ENCODE measurements around the gene CD47.

The CD47 gene

GRCh38 chr3:108042300-108042699, 48.5 kb downstream of the CD47 start:
- H3K4me3 ChIP-seq (ENCODE audit: low read depth, low read length): no peak overlapping the region
- no peak for DNase-seq (ENCODE audit: low read depth)
- TF ChIP-seq, protein P1, sequence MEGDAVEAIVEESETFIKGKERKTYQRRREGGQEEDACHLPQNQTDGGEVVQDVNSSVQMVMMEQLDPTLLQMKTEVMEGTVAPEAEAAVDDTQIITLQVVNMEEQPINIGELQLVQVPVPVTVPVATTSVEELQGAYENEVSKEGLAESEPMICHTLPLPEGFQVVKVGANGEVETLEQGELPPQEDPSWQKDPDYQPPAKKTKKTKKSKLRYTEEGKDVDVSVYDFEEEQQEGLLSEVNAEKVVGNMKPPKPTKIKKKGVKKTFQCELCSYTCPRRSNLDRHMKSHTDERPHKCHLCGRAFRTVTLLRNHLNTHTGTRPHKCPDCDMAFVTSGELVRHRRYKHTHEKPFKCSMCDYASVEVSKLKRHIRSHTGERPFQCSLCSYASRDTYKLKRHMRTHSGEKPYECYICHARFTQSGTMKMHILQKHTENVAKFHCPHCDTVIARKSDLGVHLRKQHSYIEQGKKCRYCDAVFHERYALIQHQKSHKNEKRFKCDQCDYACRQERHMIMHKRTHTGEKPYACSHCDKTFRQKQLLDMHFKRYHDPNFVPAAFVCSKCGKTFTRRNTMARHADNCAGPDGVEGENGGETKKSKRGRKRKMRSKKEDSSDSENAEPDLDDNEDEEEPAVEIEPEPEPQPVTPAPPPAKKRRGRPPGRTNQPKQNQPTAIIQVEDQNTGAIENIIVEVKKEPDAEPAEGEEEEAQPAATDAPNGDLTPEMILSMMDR (conservative IDR thresholded peaks at IDR 0.05; ENCODE audit: low read depth, low read length): no peak

DNA sequence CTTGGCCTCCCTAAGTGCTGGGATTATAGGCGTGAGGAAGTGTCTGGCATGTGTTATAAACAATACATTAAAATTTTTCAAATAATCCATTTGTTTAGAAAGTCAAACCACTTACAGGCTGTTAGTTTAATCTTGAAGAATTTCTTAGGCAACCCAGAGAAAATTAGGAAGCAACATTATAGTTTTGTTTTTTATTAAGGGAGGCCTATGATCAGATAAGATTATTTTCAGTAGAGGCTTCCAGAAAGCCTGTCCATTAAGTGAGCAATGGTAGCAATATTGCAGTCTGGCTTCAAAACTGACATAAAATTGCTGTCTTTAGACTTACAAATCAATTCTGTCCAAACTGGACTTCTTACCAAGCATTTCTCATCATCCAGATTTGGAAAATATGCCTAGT, 49.6 kb downstream of the CD47 start:
- no peak for DNase-seq (ENCODE audit: low read depth)
- no peak overlapping the region for H3K4me3 ChIP-seq (ENCODE audit: low read depth, low read length)
- TF ChIP-seq, protein P1 (conservative IDR thresholded peaks at IDR 0.05; ENCODE audit: low read depth, low read length): no peak

DNA sequence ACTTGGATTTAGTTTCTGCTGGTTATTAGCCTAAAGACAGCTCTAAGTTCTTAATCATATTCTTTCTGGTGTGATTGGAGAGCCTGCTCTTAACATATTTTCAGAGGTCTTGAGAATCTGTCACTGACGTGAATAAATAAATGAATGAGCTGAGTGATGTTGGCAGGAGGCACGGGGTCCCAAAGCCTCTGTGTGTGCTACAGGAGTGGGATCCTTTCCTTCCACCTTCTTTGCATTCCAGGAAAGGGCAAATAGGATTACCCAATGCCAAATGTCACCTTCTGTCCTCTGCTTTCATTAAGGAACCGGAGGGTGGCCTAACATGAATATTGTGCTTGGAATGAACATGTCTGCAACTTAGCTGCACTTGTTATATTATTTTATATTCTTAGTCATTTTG, 53.1 kb downstream of the CD47 start:
- TF ChIP-seq, protein P1 (conservative IDR thresholded peaks at IDR 0.05; ENCODE audit: low read depth, low read length): no peak
- no peak for DNase-seq (ENCODE audit: low read depth)

GRCh38 chr3:108036984-108037741, 53.7 kb downstream of the CD47 start:
- peak; percentile 36 for DNase-seq (ENCODE audit: low read depth)
- no peak overlapping the region for H3K4me3 ChIP-seq (ENCODE audit: low read depth, low read length)
- TF ChIP-seq, protein P1 (conservative IDR thresholded peaks at IDR 0.05; ENCODE audit: low read depth, low read length): no peak

More for the DNA sequence above, 53.1 kb downstream of the CD47 start:
- no peak overlapping the region for H3K4me3 ChIP-seq (ENCODE audit: low read depth, low read length)

- TF ChIP-seq, protein P1 (conservative IDR thresholded peaks at IDR 0.05; ENCODE audit: low read depth, low read length): no peak
- no peak overlapping the region for H3K4me3 ChIP-seq (ENCODE audit: low read depth, low read length)
- DNase-seq (ENCODE audit: low read depth): no peak
Observed at GRCh38 chr3:108036401-108036800, 54.4 kb downstream of the CD47 start.

DNA sequence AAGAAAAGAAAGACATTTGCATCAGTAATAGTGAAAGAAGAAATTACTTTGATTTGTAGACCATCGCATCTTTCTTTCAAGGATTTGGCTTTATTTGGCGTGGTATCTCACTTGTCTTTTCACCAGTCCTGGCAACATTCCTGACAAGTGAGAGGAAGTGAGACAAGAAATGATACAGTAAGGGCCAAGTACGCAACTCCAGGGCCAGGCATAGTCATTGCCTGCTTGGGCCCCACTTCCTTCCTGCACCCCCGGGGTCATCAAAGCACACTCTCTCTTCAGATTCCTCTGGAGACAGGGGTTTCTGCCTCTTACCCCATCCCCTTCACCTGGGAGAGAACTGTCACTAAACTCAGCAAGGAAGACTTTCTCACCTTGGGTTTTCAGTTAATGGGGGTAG, 55.1 kb downstream of the CD47 start:
- peak; percentile 17 for DNase-seq (ENCODE audit: low read depth)

More for the DNA sequence above, 55.1 kb downstream of the CD47 start:
- TF ChIP-seq, protein P1 (conservative IDR thresholded peaks at IDR 0.05; ENCODE audit: low read depth, low read length): no peak
- H3K4me3 ChIP-seq (ENCODE audit: low read depth, low read length): no peak overlapping the region
